NCI-H2171 treated with DMSO at 0.1 percent for 48 hours (cell line): ENCODE measurements around the gene PTCH1.

Experiments
- DNase-seq: peaks from one replicate; lab custom pipeline; 2025; lab: John Stamatoyannopoulos, UW

PTCH1 gene

GRCh38 chr9:95498641-95499040 lies 18.1 kb downstream of the PTCH1 start:
- DNase-seq, result no peak

GRCh38 chr9:95497772-95498171 lies 19.0 kb downstream of the PTCH1 start:
- DNase-seq, result no peak

- DNase-seq, result no peak
Measured at GRCh38 chr9:95496687-95497086, 20.1 kb downstream of the PTCH1 start.

DNA sequence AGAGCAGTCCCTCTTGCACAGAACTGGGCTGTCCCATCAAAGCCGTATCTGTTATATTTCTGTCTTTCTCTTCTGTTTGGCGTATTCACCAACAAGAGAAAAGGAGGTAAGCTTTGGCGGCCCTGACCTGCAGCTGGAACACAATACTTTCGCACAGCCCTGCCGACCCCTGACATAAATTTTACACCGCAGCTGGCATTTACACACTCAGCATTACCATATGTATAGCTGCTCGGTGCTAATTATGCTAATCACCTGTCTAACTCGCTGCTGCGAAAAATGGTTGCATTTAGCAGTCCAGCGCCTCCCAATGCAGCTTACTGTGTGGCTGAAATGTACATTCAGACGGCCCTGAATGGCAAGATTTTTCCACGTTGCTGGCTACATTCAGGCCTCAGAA lies 20.8 kb downstream of the PTCH1 start:
- no peak for DNase-seq

- DNase-seq, result no peak
Measured at GRCh38 chr9:95495529-95495928, 21.2 kb downstream of the PTCH1 start.

GRCh38 chr9:95494416-95495371 lies 22.1 kb downstream of the PTCH1 start:
- DNase-seq, result peak; percentile 92

GRCh38 chr9:95494022-95494415 lies 22.8 kb downstream of the PTCH1 start:
- peak; percentile 92 for DNase-seq

- DNase-seq, result no peak
Measured at GRCh38 chr9:95493402-95493801, 23.4 kb downstream of the PTCH1 start.

GRCh38 chr9:95491543-95492320 lies 25.0 kb downstream of the PTCH1 start:
- DNase-seq, result no peak

- no peak for DNase-seq
Measured at GRCh38 chr9:95488954-95489353, 27.8 kb downstream of the PTCH1 start.

DNA sequence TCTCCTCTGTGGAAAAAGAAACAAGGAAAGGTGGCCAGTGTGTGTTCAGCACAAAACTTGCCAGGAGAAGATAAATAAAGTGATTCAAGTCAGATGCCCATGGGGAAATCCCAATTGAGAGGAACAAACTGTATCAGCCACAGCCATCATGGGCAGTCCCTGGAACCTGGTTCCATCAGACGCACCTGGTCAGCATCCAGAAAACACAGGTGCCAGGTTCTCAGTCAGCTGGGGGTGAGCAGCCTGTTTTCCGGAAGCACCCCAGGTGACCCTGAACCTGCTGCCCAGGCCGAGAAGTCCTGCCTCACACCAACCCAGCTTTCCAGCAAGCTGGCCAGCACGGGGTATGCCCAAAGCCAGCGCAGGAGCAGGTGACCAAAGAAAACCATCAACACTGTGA lies 30.5 kb downstream of the PTCH1 start:
- no peak for DNase-seq

DNA sequence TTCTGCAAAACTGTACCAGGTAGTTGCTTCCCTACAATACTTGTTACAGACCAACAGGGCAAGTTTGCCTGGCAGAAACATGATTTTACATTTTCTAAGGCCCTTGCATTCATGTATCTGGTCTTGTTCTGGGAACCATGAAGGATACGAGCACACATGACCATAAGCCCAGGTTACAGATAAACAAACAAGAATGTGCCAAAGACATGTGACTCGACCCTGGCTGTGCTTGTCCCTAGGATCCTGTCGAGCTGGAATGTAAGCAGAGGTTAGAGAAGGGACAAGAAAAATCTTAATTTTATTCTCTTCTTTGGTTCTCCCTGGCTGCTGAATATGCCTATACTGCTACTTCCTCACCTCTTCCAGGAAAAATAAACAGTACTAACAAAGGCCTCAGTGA lies 32.5 kb downstream of the PTCH1 start:
- no peak for DNase-seq

DNA sequence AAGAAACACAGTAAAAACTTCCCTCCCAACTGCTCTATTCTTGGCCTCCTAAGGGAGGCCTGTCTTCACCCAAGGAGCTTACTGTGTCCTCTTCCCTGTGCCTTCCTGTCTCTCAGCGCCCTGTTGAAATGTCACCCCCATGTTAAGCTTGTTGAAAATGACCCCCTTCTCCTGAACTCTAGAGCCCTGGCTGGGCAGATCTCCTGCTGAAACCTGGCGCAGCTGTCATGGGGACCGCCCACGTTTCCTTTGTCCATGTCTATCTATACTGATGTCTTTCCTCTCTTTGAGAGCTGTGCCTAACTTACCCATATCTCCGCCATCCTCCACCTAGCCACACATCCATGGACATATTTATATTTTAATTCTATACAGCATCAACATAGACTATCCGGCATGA lies 33.3 kb downstream of the PTCH1 start:
- no peak for DNase-seq

DNA sequence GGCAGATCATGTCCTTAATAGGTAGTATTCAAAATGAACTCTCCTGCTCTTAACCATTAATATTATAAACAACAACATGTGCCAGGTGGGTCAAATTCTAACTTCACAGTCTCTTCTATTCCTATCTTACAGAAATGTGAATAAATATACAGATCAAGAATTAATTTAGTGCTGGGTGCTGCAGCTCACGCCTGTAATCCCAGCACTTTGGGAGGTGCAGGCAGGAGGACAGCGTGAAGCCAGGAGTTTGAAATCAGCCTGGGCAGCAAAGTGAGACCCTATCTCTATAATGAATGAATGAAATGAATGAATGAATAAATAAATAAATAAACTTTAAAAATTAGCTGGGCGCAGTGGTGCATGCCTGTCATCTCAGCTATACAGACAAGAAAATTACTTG lies 34.1 kb downstream of the PTCH1 start:
- no peak for DNase-seq

DNA sequence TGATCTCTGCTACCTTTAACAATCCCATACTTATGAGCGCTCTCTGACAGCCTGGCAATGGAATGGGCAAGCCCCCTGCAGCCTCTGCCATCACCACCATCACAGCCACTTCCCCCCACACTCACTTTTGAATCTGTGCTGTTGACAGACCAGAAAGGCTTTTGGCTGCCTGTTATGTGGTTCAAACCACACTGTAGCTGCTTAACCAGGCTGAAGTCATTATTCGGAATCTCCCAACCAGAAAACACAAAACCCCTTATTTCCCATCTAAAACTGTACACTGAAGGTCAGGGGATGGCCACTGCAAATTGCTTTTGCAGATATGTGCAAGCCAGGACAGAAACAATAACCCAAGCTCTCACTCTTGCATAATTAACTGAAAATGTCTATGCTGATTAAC lies 35.8 kb downstream of the PTCH1 start:
- no peak for DNase-seq

GRCh38 chr9:95480346-95480745 lies 36.4 kb downstream of the PTCH1 start:
- DNase-seq, result no peak

- DNase-seq, result no peak
Measured at GRCh38 chr9:95479330-95479729, 37.4 kb downstream of the PTCH1 start.

DNA sequence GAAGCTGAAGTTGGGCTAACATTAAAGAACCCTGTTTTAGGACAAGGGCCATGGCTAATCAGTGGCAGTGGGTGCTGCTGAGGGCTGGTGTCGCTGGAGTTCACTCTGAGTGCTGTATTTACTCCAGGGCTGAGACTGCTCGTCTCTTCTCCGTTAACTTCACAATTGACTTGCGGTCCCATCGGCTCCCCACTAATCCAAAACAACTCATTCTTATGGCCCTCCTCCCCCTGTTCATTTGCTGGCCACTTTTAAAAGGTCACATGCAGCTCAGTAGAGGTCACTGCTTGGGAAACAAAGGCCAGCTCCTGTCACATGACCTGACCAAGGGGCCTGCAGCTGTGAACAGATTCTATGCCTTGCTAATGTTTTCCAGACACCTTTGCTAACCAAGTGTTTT lies 38.4 kb downstream of the PTCH1 start:
- no peak for DNase-seq

DNA sequence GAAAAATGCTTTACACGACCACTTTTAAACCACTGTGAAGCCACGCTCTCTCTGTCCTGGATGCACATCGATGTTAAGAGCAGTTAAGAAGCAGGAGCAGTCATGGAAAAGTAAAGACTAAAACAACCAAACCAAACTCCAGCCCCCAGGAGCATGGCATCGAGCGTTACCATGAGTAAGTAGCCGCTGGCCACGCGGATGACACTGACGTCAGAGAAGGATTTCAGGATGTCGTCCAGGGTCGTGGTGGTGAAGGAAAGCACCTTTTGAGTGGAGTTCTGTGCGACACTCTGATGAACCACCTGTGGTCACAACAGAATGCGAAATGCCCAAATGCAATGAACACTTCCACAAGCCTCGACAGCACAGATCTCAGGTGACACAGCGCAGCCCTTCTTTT lies 38.9 kb downstream of the PTCH1 start:
- no peak for DNase-seq

DNA sequence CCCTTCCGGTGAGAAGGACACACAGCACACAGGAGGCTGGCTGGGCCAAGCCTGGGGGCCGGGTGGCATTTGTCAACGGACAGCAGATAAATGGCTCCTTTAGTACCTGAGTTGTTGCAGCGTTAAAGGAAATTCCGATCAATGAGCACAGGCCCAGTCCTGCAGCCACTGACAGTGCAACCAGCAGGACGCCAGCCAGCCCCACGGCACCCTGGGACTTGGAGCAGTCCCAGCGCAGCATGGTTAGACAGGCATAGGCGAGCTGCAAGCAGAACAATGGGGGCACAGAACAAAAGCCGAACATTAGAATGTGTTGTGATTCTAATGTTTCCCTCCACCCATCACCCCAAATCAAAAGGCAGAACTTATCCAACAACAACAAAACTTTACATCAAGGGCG lies 39.3 kb downstream of the PTCH1 start:
- DNase-seq, result no peak

DNA sequence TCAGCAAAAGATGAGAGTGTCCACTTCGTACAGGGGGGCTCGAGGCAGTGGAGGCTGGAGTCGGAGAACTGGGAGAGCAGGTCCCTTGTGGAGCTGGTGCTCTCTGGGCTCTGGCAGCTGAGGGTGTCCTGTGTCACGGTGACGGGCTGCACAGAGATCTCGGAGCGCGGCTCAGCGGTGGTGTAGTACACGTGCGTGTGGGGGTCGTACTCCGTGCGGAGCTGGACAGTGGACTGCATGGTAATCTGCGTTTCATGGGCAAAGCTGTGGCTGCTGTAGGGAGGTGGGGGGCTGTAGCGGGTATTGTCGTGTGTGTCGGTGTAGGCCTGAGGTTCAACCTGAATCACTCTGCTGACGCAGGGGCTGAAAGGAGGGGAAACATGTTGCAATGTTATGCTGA lies 48.0 kb downstream of the PTCH1 start:
- no peak for DNase-seq

DNA sequence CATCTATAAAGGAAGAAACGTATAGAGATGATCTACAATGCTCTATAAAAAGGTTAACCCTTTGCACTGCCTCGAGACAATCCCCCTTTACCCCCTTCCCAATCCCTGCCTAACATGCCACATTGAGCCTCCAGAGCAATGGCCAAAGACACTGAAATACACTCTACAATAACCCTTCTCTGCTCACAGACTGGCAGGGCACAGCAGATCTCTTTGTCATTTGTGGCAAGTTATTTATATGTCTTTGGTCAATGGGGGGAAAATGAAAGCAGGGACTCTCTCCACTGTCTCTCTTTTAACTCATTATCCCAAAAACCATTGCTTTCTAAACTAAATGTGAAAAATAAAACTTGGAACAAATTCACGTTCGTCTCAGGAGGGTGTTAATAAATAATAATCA lies 51.7 kb downstream of the PTCH1 start:
- DNase-seq, result no peak
